ENCODE measurements around the gene PTPRN2.

GRCh38 chr7:158272509-158273137, 315.0 kb downstream of the PTPRN2 start:
- TF ChIP-seq POLR2A (IDR thresholded peaks at IDR 0.05) = no peak
- TF ChIP-seq, protein P1, sequence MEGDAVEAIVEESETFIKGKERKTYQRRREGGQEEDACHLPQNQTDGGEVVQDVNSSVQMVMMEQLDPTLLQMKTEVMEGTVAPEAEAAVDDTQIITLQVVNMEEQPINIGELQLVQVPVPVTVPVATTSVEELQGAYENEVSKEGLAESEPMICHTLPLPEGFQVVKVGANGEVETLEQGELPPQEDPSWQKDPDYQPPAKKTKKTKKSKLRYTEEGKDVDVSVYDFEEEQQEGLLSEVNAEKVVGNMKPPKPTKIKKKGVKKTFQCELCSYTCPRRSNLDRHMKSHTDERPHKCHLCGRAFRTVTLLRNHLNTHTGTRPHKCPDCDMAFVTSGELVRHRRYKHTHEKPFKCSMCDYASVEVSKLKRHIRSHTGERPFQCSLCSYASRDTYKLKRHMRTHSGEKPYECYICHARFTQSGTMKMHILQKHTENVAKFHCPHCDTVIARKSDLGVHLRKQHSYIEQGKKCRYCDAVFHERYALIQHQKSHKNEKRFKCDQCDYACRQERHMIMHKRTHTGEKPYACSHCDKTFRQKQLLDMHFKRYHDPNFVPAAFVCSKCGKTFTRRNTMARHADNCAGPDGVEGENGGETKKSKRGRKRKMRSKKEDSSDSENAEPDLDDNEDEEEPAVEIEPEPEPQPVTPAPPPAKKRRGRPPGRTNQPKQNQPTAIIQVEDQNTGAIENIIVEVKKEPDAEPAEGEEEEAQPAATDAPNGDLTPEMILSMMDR (IDR thresholded peaks at IDR 0.05) = no peak
- TF ChIP-seq EP300 (IDR thresholded peaks at IDR 0.05) = no peak
